Stimulated activated CD4-positive, alpha-beta T cell treated with anti-CD3 and anti-CD28 coated beads, Interleukin-15, amount 100 ng/mL, for 48 hours (primary cell): Measurements from ENCODE around the gene PMVK.

Experiments
- DNase-seq, 2 donors: peaks; one replicate each; pipeline ENCODE4 v3.0.0-alpha.2; 2020; ENCODE audit warnings: low read depth in 2 of 2

PMVK gene

GRCh38 chr1:154951901-154952657, 15.6 kb upstream of the PMVK start:
- peak in 1 of 2 donors; percentile 42 for DNase-seq

GRCh38 chr1:154948079-154948478, 11.6 kb upstream of the PMVK start:
- DNase-seq = no peak

GRCh38 chr1:154945962-154946850, 9.7 kb upstream of the PMVK start:
- no peak for DNase-seq

GRCh38 chr1:154945160-154945961, 8.8 kb upstream of the PMVK start:
- DNase-seq = no peak

- no peak for DNase-seq
Measured at GRCh38 chr1:154944401-154945159, 8.1 kb upstream of the PMVK start.

- no peak for DNase-seq
Measured at GRCh38 chr1:154943649-154944400, 7.3 kb upstream of the PMVK start.

- no peak for DNase-seq
Measured at GRCh38 chr1:154941333-154942013, 5.0 kb upstream of the PMVK start.

GRCh38 chr1:154940651-154941194, 4.2 kb upstream of the PMVK start:
- no peak for DNase-seq

- DNase-seq = no peak
Measured at GRCh38 chr1:154940213-154940560, 3.7 kb upstream of the PMVK start.

- DNase-seq = no peak
Measured at GRCh38 chr1:154938604-154939399, 2.3 kb upstream of the PMVK start.

GRCh38 chr1:154937988-154938386, 1.5 kb upstream of the PMVK start:
- DNase-seq = no peak

- DNase-seq = peak; percentile 86
Measured at GRCh38 chr1:154937085-154937987, 817 bp upstream of the PMVK start.

GRCh38 chr1:154935749-154936554, 567 bp downstream of the PMVK start:
- DNase-seq = no peak

- no peak for DNase-seq
Measured at GRCh38 chr1:154934358-154934948, 2.1 kb downstream of the PMVK start.

- DNase-seq = no peak
Measured at GRCh38 chr1:154931940-154932487, 4.5 kb downstream of the PMVK start.

- no peak for DNase-seq
Measured at GRCh38 chr1:154926201-154926600, 10.3 kb downstream of the PMVK start.
